Prostate gland (tissue), 2 donors: Measurements from ENCODE around the gene TBC1D14. TPM values are rescaled to one million over a fixed set of nuclear protein-coding genes. Genes with fewer than 3 reads are reported as not detected.
A peak's percentile ranks its signal among the peaks of the same experiment; 100 is the strongest.

Experiments
- DNase-seq: peaks from one replicate; pipeline ENCODE4 v3.0.0-alpha.2; 2019; ENCODE audit warnings: low spot score
- H3K27ac ChIP-seq, 2 donors: fragments of 200-600 bp; sonication (generic); 2 replicates each; pipeline ENCODE4 v1.5.1; 2017 to 2019
- H3K27me3 ChIP-seq: fragments of 200-600 bp; sonication (generic); replicated peaks from 2 replicates; pipeline ENCODE4 v1.5.1; 2019; ENCODE audit not compliant: insufficient read depth
- H3K36me3 ChIP-seq, 2 donors: fragments of 200-600 bp; sonication (generic); 1 replicate in 1 of 2; 2 replicates in 1 of 2; pipeline versions ENCODE4 v1.5.1 to v1.8.1; 2017 to 2019
- H3K4me1 ChIP-seq: fragments of 200-600 bp; sonication (generic); replicated peaks from 2 replicates; pipeline ENCODE4 v1.5.1; 2019
- H3K4me3 ChIP-seq, 2 donors: fragments of 200-600 bp; sonication (generic); 2 replicates each; pipeline ENCODE4 v1.5.1; 2017 to 2019
- H3K9me3 ChIP-seq: fragments of 200-600 bp; sonication (generic); 2 replicates; pipeline ENCODE4 v1.5.1; 2017
- CTCF ChIP-seq, 4 experiments: fragments of 200-600 bp in 2 of 4; fragments of 450-650 bp in 2 of 4; sonication (generic) in 2 of 4; IDR thresholded peaks; 1 replicate in 3 of 4; 2 replicates in 1 of 4; pipeline ENCODE4 v1.5.1; 2016 to 2019; ENCODE audit warnings: antibody characterized with exemption in 4 of 4, mild to moderate bottlenecking in 2 of 4, moderate library complexity in 2 of 4
- POLR2A ChIP-seq: fragments of 450-650 bp; IDR thresholded peaks from one replicate; pipeline ENCODE4 v1.6.1; 2016; ENCODE audit warnings: antibody characterized with exemption, mild to moderate bottlenecking
- POLR2AphosphoS5 ChIP-seq: sonication (generic); formaldehyde crosslinking; IDR thresholded peaks from one replicate; pipeline ENCODE4 v1.6.1; 2017; ENCODE audit warnings: antibody characterized with exemption
- WGBS: methylation state at CpG from one replicate; pipeline ENCODE4 v1.1.5; 2018; 5-methylcytosine and 5-hydroxymethylcytosine counted together
- intact Hi-C: fragments of 100-400 bp; cut with DNase I; formaldehyde crosslinking; loops from one replicate; pipeline ENCODE4 v1.14.2; 2022
- total RNA-seq, 2 donors: library from RNA; depleted of rRNA; stranded (reverse); fragments of >200 nt; gene quantifications; one replicate each; pipeline ENCODE4 v1.1.0, GENCODE V29; 2016

The TBC1D14 gene
- total RNA-seq, 2 donors from 2014 or later, result 56.2 to 90.5 TPM

- Histone ChIP-seq H3K4me1 (peaks cover 19% of the 10 kb centered on the region), H3K4me3 (peak overlapping the region; percentile 54 to 74), H3K36me3 (no peaks in the 10 kb centered on the region), H3K9me3 (no peaks in the 10 kb centered on the region), H3K27me3 (no peaks in the 10 kb centered on the region), H3K27ac (peak overlapping the region; percentile 93 to 96)
- TF ChIP-seq CTCF (IDR thresholded peaks at IDR 0.05) (no peak), POLR2AphosphoS5 (no peak), POLR2A (no peak)
- whole genome bisulfite sequencing, result 43% methylated on average over 13 of the region's 13 CpGs
- intact Hi-C loops, result loop anchor here (5.0 to 10.0 kb wide), 3 partner anchors 54 to 273 kb away; partner anchors contain the start of genes BLOC1S4, KIAA0232 and TADA2B
- DNase-seq, result no peak
These were observed 78.5 kb downstream of the TBC1D14 start for GRCh38 chr4:6988016-6988715.

- WGBS, result 54% methylated on average over 10 of the region's 10 CpGs
- H3K27ac ChIP-seq, result no peak overlapping the region
- intact Hi-C loops, result loop anchor here (5.0 to 10.0 kb wide), 3 partner anchors 53 to 275 kb away; partner anchors contain the start of genes BLOC1S4, KIAA0232 and TADA2B
These were observed 79.8 kb downstream of the TBC1D14 start for GRCh38 chr4:6989331-6989923.

GRCh38 chr4:6990661-6991060 lies 81.0 kb downstream of the TBC1D14 start:
- Histone ChIP-seq H3K4me1 (peaks cover 19% of the 10 kb centered on the region), H3K27me3 (no peaks in the 10 kb centered on the region), H3K9me3 (no peaks in the 10 kb centered on the region), H3K36me3 (no peaks in the 10 kb centered on the region), H3K4me3 (no peak overlapping the region), H3K27ac (peak overlapping the region in 1 of 2 donors; percentile 59)
- 89% methylated on average over 6 of the region's 6 CpGs for WGBS
- TF ChIP-seq POLR2A (no peak), POLR2AphosphoS5 (no peak), CTCF (IDR thresholded peaks at IDR 0.05) (no peak)
- intact Hi-C loops, result no loop called here
- no peak for DNase-seq

More at GRCh38 chr4:6989331-6989923, 79.8 kb downstream of the TBC1D14 start:
- H3K36me3 ChIP-seq, result no peaks in the 10 kb centered on the region
- H3K27me3 ChIP-seq, result no peaks in the 10 kb centered on the region
- DNase-seq, result peak; percentile 45
- H3K4me3 ChIP-seq, result no peak overlapping the region
- TF ChIP-seq POLR2AphosphoS5 (peak; percentile 21), CTCF (IDR thresholded peaks at IDR 0.05) (no peak)
- no peaks in the 10 kb centered on the region for H3K9me3 ChIP-seq
- peaks cover 19% of the 10 kb centered on the region for H3K4me1 ChIP-seq

GRCh38 chr4:6991249-6991648 lies 81.6 kb downstream of the TBC1D14 start:
- Histone ChIP-seq H3K36me3 (no peaks in the 10 kb centered on the region), H3K4me1 (peaks cover 19% of the 10 kb centered on the region), H3K27ac (peak overlapping the region; percentile 42 to 59), H3K27me3 (no peaks in the 10 kb centered on the region), H3K4me3 (no peak overlapping the region), H3K9me3 (no peaks in the 10 kb centered on the region)
- intact Hi-C loops, result no loop called here
- DNase-seq, result no peak
- TF ChIP-seq POLR2A, result no peak
- TF ChIP-seq POLR2AphosphoS5, result no peak
- TF ChIP-seq CTCF (IDR thresholded peaks at IDR 0.05), result no peak
- WGBS, result 75% methylated on average over 11 of the region's 11 CpGs
